Measurements from ENCODE around the gene CEP76.

GRCh38 chr18:12656605-12656937, 46.0 kb downstream of the CEP76 start:
- TF ChIP-seq CTCF (IDR thresholded peaks at IDR 0.05) (no peak), POLR2A (IDR thresholded peaks at IDR 0.05) (no peak)

Measured in sigmoid colon (tissue), 3 donors.